Embryonic facial prominence (tissue), 1 donor: ENCODE results near the gene LMNB1.
"Not testable (repeated sequence)": the region's sequence is repeated elsewhere in the genome, so short reads cannot be mapped to it uniquely, and the experiment has no call there.

Source experiments
- DNase-seq: peaks from one replicate; pipeline ENCODE4 v3.0.0-alpha.2; 2016; ENCODE audit errors: extremely low spot score

LMNB1 gene

DNA sequence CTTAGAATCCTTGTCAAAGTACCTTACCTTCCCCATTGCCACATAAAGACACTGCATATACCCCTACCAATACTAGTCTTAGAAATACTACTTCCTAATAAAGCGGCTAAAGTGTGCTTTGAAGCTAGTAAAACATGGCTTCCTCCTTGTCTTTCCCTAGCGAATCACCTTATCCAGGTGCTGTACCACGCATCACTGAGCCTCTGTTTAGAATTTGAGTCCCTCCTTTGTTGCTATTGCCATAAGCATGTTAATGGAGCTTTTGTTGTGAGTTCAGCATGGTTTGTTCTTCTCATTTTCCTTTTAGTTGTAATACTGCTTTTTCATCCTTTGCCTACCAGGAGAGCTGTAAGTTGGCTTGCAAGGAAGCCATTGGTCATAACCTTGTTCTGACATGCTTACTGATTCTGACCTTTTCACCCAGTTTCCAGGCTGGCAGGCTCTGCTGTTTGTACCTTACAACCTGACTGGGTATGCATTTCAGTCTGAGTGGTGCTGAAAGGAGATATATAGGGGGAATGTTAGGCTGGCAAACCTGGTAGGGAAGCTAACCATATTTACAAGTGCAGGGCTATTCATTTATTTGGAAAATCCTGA is 49.8 kb downstream of the LMNB1 start:
- no peak for DNase-seq

GRCh38 chr5:126829098-126829497 is 52.2 kb downstream of the LMNB1 start:
- no peak for DNase-seq

- DNase-seq = no peak
Observed at GRCh38 chr5:126830061-126830460, 53.1 kb downstream of the LMNB1 start.

DNA sequence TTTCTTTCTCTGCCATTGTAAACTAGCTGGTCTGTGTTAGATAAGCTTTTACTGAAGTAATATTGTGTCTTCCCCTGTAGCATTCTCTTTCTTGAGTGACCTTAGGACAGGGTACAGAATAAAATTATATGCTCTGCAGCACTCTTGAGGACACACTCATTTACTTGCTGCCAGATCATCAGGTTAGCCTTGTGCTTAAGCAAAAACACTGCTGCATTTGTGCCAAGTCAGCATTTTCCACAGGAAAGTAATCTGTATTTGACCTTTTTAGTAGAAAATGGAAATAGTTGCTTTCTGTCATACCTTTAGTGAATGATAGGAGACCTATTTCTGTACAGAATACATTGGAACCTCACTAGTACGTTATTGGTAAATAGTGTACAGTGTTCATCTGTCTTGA is 54.2 kb downstream of the LMNB1 start:
- DNase-seq = no peak

- DNase-seq = no peak
Observed at GRCh38 chr5:126836778-126837177, 59.8 kb downstream of the LMNB1 start.

DNA sequence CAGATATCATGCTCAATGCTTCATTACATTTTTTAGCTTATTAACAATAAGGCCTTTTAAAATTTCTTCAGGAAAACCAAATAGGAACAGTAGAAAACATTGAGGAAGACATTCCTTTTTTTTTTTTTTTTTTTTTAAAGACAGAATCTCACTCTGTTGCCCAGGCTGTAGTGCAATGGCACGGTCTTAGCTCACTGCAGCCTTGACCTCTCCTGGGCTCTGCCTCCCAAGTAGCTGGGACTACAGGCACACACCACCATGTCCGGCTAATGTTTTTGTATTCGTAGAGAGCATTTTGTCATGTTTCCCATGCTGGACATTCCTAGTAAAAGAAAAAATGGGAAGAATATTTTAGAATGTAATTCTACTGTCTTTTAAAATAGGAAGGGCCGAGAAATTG is 60.3 kb downstream of the LMNB1 start:
- no peak for DNase-seq

DNA sequence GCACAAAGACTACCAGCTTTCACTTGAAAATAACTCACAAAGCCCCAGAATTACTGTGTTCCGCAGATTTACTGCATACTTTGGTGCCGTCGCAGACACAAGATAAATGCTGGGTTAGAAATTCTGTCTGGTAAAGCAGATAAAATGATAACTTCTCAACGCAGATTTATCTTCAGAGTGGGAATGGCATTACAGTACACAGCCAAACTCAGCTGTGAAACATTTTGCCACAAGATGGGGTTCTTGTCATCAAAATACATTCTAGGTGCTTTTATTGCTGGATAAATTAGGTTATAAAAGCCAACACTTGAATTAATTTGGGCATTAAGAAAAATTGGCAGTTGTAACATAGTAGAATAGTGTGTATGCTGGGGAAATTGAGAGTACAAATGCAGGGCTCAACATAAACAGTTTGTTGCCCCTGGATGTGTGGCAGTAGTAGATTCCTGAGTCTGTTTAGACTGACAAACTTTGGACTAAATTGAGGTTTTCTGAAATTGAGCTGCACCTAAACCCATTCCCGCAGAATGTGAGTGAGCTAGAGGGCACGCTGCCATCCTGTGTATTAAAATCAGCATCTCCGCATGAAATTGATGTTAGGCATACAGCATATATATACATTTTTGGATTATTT is 61.1 kb downstream of the LMNB1 start:
- no peak for DNase-seq

- not testable (repeated sequence) for DNase-seq
Observed at GRCh38 chr5:126839407-126839806, 62.5 kb downstream of the LMNB1 start.

DNA sequence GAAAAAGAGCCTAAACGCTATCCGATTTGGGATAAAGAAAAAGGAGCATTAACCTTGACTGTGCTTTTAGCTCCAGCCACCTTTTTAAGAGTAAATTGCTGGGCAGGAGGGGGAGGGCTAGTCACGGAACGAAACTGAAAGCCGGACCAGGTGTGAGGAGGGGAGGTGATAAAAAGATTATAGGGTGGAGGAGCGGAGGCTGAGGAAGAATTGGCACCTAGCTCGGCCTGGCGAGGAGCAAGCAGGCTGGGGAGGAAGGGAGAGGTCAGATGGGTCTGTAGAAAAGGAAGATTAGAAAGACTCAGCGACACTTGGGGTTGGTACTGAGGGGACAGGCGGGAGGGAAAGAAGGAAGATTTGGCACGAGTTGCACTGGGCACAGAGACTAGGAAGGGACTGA is 66.4 kb downstream of the LMNB1 start:
- DNase-seq = not testable (repeated sequence)

DNA sequence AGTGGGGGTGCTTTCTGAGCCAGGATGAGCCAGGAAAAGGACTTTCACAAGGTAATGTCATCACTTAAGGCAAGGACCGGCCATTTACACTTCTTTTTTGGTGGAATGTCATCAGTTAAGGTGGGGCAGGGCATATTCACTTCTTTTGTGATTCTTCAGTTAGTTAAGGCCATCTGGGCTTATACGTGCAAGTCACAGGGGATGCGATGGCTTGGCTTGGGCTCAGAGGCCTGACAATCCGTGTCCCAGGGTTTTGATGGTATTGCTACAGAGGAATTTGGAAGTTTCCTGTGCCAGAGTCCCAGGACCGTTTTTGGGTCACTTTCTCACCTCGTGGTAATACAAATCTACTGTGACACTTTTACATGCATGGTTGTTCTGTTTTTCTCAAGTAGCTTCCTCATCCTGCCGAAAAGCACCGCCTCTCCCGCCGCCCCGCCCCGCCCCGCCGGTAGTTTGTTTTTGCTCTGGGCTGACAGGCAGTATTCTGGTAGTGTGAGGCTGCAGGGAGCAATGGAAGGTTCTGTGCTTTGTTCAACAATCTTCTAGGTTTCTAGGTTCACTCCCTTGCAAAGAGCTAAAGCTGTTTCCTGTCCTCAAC is 68.6 kb downstream of the LMNB1 start:
- not testable (repeated sequence) for DNase-seq

- no peak for DNase-seq
Observed at GRCh38 chr5:126846344-126846743, 69.4 kb downstream of the LMNB1 start.

GRCh38 chr5:126846744-126847455 is 70.0 kb downstream of the LMNB1 start:
- no peak for DNase-seq

DNA sequence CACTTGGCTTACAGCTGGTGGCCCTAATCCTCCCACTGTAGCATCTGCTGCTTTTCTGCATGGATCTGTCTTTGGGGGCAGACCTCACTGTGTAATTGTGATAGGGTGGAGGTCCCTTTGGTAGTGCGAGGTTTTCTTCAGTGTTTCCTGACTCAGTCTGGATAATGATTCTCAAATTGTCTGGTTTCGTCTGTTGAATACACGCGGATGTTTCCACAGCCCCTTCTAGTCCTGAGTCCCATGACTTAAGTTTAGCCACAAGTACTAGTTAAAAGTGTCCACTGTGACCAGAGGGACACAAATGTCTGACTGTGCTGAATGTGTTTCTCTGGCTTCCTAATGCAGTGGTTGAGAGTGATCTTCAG is 70.5 kb downstream of the LMNB1 start:
- no peak for DNase-seq

DNA sequence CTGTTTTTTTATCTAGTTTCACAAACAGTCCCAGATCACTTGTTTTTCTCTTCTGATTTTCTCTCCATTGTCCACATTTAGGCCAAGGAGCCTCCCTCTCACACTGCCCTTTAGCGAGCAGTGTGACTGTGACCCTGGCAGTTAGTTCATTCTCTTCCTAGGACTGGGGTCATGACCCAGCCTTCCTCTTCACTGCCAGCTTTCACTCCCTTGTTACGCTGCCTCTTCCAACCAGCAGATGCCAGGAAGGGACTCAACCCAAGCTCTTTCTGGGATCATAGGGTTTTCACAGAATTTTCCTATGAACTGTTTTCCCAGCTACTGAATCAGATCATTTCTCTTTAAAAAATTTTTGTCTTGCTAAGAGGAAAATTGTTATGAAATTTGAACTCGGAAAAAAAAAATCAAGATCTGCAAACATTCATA is 70.9 kb downstream of the LMNB1 start:
- DNase-seq = no peak

DNA sequence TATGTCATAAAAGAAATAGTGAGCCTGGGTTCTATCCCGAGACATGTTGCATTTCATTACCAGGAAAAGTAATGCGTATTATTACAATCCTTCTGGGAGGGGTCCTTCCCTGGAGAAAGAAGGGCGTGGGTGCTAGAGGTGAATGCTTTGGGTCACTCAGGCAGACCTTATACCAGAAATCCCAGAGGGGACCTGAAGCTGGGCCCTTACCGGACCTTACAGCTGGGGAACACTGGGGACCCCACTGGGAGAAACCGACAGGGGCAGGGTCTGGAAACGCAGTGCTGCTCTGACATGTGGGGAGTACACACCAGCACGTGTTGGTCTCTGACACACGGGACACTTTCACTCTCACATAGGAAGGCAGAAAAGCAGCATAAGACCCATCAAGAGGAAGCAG is 71.3 kb downstream of the LMNB1 start:
- DNase-seq = no peak

DNA sequence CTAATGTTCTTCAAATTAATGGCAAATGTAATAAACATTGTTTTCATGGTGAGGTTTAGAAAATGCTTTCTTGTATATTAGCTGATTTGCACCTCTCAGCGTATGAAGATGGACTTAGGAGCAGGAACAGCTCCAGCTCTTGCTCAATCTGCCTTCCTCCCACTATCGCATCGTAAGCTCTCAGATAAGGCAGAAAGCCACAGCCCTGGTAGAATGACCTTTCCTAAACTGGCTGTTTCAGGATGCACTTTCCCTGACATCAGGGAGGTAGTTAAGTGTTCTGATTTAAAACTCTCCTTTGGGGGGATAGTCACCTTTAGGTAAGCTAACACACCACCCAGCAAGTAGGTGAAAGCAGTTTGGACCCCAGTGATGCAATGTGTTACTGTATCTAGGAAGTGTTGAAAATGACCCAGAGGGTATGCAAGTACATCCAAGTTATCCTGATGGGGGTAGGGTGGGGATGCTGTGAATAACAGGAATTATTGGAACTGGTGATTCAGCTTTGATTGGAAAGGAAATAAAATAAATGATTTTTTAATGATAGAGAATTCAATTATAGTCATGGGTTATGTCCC is 72.3 kb downstream of the LMNB1 start:
- DNase-seq = no peak

DNA sequence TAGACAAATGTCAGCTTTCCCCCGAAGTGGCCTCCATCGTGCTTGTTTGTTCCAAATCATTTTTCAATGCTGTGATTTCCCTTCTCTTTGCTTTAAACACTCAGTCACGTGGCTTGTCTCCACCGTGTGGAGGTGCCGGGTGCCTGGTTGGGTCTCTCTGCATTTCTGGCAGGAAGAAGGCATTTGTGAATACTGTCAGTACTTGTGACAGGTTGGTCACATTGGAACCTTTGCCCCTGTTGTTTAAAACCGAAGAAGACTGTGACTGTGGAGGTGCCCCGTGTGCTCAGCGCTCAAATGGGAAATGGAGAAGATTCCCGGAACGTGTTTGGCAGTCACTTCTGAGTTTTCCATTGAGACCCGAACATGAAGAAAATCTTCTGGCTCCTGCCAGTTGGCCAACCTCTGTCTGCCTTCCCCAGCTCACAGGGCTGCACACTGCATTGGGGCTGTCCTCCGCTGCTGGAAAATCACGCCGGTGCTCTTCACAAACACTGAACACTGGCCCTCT is 74.6 kb downstream of the LMNB1 start:
- DNase-seq = no peak

GRCh38 chr5:126852091-126852571 is 75.2 kb downstream of the LMNB1 start:
- DNase-seq = no peak

DNA sequence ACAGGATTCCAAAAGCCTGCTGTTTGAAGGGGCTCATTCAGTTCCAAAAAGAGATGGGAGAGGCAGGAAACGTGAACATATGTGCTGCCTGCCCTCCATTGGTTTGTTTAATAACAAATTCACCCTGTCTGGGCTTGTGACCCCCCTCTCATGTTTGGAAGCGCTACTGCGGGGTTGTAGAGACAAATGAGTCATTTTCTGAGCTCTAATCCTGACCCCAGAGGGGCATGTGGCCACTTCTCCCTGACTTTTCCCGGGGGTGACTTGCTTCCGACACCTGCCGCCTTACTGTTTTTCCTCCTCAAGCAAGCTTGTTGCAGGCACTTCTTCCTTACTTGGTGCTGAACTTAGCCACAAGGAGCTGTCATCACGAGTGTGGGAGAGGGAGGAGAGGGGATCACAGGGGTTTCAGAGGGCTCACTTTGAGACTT is 75.9 kb downstream of the LMNB1 start:
- DNase-seq = no peak

- DNase-seq = not testable (repeated sequence)
Observed at GRCh38 chr5:126853541-126854307, 76.8 kb downstream of the LMNB1 start.

DNA sequence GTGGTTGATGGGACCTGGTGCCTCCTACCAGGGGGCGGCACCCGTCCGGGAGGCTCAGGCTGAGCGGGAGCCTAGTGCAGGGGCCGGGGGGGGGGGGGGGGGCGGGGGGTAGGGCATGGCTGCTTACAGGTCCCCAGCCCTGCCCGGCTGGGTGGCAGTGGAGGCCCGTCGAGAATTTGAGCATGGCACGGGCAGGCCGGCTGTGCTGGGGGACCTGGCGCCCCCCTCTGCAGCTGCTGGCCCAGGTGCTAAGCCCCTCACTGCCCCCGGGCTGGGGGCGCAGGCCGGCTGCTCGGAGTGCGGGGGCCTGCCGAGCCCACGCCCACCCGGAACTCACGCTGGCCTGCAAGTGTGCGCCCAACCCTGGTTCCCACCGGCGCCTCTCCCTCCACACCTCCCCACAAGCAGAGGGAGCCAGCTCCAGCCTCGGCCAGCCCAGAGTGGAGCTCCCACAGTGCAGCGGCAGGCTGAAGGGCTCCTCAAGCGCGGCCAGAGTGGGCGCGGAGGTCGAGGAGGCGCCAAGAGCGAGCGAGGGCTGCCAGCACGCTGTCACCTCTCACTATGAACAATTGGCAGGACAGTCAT is 77.7 kb downstream of the LMNB1 start:
- DNase-seq = no peak
